LoVo (cell line): ENCODE data around the gene PDE8A.
"Not testable (repeated sequence)": the region's sequence is repeated elsewhere in the genome, so short reads cannot be mapped to it uniquely, and the experiment has no call there.

Experiments used
- DNase-seq: peaks from one replicate; pipeline ENCODE4 v3.0.0-alpha.2; 2016; ENCODE audit warnings: low spot score

PDE8A gene

DNA sequence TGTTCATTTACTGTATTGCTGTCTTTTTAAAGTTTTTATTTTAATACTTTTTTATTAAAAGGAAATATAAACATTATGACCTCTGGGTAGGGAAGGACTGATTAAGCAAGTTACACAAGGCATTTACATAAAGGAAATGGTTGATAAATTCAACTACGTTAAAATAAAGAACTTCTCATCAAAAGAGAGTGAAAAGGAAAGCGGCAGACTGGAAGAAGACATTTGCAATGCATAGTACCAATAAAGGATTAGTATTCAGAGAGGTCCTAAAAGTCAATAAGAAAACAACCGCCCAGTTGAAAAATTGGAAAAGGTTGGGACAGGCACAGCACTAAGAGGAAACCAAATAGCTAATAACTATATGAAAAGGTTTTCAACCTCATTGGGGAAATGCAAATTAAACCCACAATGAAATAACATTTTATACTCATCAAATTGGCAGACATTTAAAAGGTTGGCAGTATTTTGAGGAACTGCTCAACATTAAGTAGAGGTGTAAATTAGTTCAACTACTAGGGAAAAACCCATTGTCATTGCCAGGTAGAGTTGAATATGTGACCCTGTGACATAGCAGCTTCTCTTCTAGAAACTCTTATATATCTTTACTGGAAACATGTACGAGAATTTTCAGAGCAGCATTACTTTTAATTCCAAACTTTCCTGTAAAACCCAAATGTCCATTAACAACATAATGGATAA, 9.5 kb downstream of the PDE8A start:
- DNase-seq = no peak

DNA sequence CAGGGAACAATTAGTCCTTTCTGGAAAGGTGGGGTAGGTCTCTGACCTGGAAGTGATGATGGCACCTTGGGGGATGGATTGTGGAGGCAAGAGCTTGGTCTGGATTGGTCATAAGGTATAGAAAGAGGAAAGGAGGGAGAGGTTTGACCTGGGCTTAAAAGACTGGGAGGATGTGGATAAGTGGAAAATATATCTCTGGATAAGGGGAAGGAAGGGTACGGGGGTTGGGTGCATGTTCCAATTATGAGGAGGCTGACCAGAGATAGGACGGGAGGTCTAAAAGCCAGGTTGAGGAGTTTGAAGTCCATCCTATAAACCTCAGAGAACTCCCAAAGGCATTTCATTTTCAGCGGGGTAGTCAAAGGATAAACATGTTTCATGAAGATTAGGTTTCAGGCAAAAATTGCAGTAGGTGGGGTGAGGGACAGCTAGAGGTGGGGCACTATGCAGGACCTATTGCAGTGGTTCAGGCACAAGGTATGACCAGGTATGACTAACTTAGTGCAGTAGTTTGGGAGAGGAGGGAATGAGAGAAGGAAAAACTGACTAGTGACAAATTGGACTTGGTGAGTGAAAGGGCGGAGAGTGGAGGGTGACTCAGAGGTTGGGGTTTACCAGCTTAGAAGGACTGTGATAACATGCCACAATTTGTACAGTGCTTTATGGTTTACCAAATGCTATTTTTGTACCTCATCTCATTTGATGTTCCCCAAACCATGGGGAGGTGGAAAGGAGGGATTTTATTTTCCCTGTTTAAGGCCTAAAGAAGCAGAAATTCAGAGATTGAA, 10.7 kb downstream of the PDE8A start:
- DNase-seq = peak; percentile 87

DNA sequence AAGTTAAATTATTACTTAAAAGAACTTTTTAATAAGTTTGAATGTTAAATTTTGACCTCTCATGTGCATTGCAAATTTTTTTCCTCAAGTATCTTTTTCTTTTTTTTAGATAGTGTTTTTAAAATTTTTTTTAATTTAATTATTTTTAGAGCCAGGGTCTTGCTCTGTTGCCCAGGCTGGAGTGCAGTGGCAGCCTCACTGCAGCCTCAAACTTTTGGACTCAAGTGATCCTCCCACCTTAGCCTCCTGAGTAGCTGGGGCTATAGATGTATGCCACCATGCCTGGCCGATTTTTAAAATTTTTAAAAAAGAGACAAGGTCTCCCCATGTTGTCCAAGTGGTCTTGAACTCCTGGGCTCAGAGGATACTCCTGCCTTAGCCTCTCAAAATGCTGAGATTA, 14.4 kb downstream of the PDE8A start:
- DNase-seq = no peak

DNA sequence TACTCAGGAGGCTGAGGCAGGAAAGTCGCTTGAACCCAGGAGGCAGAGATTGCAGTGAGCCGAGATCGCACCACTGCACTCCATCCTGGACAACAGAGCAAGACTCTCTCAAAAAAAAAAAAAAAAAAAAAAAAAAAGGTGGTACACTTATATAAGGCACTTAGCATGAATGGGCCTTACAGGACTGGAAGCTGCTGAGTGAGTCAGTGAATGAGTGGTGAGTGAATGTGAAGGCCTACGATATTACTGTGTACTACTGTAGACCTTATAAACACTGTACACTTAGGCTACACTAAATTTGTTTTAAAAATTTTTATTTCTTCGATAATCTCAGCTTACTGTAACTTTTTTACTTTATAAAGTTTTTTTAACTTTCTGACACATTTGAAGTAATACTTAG, 15.1 kb downstream of the PDE8A start:
- not testable (repeated sequence) for DNase-seq

DNA sequence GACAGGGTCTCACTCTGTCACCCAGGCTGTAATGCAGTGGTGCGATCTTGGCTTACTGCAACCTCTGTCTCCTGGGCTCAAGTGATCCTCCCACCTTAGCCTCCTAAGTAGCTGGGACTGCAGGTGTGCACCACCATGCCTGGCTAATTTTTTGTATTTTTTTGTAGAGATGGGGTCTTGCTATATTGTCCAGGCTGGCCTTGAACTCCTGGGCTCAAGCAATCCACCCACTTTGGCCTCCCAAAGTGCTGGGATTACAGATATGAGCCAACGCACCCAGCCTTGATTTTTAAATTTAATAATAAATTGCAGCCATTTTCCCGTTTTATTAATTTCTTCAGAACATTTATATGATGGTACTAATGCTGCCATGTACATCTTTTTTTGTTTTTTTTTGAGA, 15.6 kb downstream of the PDE8A start:
- not testable (repeated sequence) for DNase-seq

DNA sequence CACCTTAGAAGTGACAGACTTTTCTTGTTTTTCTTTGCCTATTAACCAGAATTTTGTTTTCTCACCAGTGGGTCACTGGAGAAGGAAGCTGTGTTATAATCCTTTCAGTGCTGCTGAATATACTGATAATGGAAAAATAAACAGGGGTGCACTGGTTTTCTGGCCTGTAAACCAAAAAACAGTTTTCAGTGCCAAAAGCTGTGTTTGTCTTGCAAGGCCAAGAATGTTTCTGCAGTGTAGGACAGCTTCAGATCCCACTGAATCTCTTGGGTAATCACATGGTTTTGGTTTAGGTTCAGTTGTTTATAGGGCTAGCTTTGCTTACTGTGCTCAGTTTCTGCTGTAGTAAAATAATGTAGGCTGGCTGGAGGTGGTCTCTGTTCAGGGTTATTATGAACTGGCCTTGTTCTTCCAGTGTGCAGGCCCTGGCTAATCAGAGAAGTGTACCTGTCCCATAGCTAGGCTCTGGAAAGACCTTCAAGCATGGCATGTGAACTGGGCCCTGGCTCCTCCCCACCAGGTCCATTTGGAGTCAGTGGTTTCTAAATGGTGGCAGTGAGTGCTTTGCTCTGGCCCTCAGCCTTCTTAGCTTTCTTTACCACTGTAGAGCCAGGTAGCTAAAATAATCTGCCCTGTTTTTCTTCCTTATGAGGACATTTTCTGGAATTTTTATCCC, 18.7 kb downstream of the PDE8A start:
- no peak for DNase-seq

DNA sequence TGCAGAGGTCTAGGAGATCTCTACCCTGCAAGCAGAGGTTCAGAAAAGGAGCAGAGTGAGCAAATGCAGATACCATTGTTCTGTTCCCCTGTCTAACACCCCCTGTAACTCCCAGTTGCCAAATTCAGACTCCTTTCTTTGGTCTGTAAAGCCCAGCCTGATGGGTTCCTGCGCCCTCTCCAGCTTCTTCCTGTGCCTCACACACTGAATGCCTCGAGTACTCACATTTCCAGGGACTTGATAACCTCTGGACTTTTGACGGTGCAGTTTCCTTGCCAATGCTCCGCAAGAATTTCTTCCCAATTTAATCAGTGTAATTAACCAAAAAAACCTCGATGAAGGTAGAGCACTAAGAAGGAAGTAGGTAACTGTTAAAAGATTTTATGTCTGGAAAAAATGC, 19.3 kb downstream of the PDE8A start:
- no peak for DNase-seq

DNA sequence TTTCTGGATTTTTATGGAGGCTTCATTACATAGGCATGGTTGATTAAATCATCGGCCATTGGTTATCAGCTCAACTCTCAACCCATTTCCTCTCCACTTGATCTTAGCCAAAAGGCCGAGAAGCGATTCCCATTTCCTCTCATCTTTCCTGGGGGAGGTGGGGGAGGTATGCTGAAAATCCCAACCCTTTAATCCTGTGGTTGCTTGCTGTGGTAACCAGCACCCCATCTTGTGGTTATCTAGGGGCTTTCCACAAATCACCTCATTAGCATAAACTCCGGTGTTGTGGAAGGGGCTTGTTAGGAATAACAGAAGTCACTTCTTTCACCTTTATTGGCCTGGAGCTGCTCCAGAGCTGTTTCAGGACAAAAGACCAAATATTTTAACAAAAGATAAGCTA, 20.9 kb downstream of the PDE8A start:
- DNase-seq = no peak

DNA sequence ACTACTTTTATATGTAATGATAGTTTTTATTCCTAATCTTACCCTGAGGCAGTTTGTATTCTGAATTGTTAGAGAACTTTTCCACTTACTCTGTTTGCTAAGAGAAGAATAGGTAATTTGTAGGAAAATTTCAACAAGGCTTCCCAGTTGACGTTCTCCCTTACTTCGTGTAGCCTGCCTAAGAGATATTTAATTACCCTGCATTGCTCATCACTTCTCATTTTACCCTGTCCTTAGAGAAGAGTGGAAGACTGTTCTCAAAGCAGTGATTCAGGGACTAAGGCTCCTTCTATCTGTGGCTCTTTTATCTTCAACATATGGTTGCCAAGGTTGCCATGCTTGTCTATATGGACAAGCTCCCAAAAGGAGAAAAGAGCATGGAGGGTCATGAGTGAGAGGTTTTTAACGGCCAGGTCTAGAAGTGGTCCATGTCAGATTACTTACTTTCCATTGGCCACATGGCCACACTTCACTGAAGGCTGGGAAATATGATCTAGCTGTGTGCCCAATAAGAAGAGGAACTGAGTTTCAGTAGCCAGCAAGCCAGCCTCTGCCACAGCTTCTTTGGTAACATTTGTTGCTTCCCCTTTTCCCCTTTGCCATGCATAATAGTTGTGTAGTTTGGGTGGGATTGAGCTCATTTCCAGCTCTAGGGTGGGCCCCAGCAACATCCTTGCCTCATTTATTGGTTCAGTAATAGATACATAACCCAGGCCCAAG, 22.1 kb downstream of the PDE8A start:
- DNase-seq = no peak

DNA sequence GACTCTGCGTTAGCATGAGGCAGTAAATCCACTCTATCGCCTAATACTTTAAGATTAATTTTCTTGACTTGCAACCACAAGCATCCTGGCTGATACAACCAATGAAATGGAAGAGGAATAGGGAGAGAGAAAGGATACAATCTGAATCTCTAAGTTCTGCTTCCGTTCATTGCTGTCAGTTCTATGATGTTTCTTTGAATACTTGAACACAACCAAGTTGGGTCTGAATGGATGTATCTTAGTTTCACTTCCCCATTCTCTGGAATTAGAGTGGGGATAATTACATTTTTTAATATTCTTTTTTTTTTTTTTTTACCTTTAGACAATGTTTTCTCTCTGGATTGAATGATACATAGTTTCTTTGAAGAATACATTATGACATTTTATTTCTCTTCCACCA, 22.9 kb downstream of the PDE8A start:
- no peak for DNase-seq

DNA sequence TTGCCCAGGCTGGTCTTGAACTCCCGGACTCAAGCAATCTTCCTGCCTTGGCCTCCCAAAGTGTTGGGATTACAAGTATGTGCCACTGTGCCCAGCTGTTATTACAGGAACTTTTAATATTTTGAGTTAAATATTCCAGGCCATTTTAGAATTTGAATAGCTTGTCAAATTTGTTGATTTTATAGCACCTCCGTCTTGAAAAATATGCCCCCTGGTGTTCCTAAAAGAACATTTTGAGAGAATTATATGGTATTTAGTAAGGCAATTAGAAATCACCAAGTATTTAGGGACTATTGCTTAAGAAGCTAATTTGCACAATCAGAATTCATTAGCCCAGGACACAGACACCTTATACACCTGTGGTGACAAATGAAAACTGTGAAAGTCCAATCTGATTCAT, 23.7 kb downstream of the PDE8A start:
- DNase-seq = no peak

DNA sequence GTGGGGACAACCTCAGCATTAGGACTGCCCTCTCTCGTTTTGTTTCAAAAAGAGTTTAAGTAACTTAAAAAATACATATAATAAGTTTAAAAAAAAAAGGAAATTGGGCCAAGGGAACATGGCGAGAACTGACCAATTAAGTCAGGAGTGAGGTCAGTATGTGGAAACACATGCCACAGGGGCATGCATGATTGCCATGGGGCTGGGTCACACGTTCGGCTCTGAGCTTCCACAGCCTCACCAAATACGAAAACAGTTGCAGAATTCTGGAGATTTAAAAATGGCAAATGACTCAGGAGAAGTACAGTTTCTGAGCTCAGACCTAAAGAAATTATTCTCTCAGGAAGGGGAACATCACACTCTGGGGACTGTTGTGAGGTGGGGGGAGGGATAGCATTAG, 24.1 kb downstream of the PDE8A start:
- DNase-seq = no peak

DNA sequence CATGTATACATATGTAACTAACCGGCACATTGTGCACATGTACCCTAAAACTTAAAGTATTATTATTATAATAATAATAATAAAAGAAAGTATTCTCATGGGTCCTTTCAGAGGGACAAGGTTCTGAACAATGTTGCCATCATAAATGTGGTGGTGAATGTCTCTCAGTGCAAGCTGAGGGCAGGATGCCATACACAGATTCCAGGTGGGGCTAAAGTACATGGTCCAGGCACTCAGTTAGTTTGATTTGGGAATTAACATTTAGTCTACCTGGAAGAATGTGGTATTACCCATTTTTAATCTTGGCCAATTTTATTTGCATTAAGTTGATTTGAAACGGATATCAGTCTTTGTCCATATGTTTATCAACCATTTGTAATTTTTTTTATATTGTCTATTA, 24.5 kb downstream of the PDE8A start:
- DNase-seq = no peak

DNA sequence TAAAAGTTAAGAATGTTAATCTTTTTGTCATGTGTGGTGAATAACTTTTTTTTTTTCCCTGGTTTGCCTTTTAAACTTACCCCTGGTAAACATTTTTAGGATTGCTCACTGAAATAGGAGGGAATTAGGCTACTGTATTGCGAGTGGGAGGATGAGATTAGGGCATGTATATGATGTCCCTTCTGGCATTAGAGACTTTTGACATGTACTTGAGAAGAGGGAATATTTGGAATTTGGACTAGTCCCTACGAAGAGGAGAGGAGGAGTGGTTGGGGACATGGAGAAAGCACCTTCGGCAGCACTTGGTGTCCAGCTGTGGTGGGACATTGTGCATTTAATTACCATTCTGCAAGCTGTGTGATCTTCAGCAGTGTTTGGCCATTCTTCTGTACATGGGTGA, 25.0 kb downstream of the PDE8A start:
- DNase-seq = no peak

DNA sequence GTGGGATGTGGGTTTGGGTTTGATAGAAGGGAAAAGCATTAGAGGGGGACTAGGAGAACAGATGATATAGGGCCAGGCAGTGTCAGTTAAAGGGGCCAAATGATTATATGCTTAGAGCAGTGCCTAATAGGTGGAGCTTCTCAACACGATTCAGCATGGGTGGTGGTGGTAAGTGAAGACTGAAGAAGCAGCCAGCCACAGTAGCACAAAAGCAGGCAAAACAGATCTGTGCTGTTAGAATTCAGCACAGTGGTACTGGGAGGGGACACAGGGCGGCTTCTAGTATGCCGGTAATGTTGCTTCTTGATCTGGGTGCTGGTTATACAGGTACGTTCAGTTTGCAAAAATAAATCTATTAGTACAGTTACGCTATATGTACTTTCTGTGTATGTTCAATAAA, 25.5 kb downstream of the PDE8A start:
- no peak for DNase-seq

DNA sequence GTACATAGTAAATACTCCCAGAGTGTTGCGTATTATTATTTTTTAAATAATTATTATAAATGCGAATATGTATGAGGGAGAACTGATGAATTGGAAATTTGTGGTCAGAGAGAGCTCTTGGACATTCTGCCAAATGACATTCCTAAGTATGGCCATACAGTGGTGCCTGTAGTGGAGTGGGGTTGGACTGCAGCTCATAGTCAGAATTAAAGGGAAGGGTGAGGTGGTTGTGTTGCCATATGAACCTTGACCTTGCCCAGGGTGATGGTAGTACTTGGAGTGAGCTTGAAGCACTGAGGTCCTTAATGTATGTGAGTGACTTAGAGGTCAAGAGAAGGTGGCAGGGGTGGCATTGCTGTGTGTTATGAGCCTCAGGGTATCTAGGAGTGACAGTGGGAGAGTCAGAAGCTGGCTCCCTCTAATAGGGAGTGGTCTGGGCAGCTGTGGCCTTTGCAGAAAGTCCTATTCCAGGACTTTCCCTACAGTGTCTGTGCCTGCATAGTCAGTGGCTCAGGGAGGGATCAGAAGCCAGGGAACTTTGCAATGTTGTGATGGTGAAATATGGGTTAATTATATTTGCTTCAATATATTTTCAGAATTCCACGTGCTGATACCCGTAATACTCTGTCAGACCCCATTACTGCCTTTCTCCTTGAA, 26.2 kb downstream of the PDE8A start:
- DNase-seq = no peak

DNA sequence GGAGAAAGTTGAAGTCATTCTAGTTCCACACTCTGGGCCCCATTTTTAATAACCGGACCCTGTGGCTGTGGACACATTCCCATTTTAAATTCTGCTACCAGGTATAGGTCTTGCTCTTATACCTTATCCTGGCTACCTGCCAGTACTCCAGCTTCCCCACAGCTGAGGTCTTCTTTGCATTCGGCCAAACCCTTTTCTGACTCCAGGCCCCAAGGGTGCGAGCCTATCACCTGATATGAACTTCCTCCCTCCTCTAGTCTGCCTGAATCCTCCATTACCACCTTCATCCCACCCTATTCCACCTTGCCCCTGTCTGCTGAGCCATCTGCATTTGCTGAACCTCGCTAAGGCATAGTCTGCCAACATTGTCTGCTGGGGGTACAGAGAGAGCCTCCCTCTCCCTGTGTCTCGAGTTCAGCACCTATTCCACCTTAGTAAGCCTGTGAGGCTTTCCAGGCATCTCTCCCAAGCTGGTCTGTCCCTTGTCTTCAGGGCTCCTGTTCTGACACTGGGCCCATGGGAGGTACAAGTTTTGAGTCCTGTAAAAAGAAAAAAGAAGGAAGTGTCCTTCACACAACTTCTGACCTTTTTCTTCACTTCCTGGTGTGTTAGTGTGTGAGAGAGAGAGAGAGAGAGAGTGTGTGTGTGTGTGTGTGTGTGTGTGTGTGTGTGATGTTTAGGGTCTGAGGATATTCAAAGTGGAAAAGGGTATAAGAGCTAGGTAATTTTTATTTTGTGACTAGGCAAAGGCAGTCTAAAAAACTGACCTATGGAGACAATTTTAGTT, 27.0 kb downstream of the PDE8A start:
- DNase-seq = no peak

DNA sequence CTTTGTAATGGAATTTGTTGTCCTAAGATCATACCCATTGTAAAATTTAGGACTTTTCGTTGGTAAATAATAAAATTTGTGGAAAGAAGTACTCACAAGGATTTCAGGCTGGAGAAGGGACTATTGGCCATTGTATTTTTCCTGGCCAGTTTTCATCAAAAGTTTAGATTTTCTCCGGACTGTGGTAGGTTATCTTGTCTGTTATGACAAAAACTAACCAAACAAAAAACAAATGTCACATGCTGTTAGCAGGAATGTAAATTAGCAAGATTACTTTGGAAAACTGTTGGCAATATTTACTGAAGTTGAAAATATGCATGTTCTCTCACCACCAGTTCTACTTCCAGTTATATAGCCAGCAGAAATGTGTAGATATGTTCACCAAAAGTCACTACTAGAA, 27.8 kb downstream of the PDE8A start:
- DNase-seq = no peak

DNA sequence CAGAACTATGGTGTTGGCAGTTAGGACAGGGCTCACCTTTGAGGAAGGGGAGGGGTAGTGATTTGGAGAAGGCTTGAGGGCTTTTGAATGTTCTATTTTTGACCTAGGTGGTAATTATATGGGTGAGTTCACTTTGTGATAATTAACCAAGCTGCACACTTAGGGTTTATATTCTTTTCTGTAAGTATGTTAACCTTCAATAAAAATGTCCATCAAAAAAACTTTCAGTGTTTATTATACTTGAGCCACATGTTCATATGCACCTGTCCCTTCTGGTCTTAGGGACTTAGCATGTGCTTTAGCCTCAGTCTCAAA, 28.4 kb downstream of the PDE8A start:
- DNase-seq = no peak

DNA sequence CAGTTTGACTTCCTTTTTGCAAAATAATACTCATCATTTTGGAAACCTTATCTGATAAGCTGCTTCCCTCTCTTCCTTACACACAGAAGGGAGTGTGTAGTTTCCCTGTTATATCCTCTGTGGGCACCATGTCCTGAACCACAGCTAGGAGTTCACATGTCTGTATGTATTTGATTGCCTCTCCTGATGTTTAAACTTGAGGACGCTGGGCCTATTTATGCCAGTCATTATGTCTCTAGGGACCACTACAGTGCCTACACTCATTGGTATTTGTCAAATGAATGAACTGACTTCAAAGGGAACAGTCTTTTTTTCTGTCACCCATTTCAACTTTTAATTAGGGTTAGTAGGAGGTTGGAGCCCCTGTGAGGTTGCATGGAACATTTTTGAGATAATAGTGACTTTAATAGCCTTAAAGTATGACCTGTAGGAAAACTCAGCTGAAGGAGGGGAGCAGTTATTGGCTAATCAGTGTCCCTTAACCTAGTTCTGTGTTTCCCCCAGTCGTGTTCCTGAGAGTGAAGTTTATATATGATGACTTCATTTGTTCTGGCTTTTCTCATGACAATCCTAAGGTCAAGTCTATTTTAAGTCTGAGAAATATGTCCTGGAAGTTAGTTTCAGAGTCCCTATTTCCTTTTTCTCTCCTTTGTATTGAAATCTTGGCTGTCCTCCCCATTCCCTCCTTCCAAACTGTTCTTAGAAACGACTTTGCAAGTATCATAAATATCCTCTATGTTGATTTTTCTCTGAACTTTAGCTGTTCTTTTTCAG, 28.9 kb downstream of the PDE8A start:
- no peak for DNase-seq

DNA sequence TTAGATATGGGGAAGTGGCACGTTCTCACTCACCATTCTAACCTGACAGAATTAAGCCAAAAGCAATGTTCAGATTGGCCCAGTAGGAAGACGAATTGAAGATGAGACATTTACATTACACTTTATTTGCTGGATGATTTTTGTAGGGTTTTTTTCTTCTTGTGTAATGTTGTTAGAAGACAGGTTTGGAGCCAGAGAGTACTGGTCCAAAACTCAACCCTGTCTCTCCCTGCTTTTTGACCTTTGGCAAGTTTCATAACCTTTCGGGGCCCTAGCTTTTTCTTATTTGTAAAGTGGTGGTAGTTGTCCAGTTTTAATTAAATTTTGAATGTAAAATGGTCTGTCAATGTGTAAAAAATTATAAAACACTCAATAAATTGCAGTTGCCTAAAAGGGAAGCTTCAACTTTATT, 29.5 kb downstream of the PDE8A start:
- no peak for DNase-seq
